Measurements from ENCODE around the gene KCND2. TPM values are rescaled to one million over a fixed set of nuclear protein-coding genes. Genes with fewer than 3 reads are reported as not detected.

KCND2 gene
- total RNA-seq, 1 experiment from 2014 or later: not detected

DNA sequence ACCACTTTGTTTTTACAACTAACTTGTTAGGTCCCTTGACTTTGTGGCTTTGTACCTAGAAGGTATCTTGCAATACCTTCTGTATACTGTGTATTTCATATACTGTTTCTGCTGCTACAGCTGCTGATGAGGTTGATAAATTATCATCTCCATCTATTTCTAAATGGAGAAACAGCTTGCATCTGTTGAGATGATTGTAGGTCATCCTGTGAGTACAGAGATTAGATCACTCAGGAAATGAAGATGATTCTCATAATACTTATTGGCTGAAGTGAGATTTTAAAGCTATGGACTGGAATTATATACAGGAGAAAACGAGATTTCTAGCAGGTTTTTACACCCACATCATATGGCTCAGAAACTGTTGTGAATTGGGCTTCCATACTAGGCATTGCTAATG, 280.5 kb downstream of the KCND2 start:
- intact Hi-C loops (cut with micrococcal nuclease; ENCODE audit: unreplicated experiment): loop anchor here (10.0 kb wide), 1 partner anchor 619 kb away; no protein-coding TSS in a partner anchor
- in situ Hi-C loops (cut with HindIII; ENCODE audit: low pct_unique_long_range_greater_than_20kb, low sequenced_read_pairs): no loop called here
- no peaks in the 10 kb centered on the region for H3K9me3 ChIP-seq (ENCODE audit: control insufficient read depth, insufficient read depth, low read depth, low read length)
- ChIA-PET POLR2A (no interaction called here), CTCF (no interaction called here)
- no peaks in the 10 kb centered on the region for H3K4me1 ChIP-seq (ENCODE audit: control insufficient read depth, insufficient read depth, low read length)
- DNase-seq (ENCODE audit: low read depth, low spot score): no peak
- BruUV-seq (replicated peaks): no TSS peak
- H3K4me3 ChIP-seq (ENCODE audit: low read depth in 2 of 2, low read length in 2 of 2): no peak overlapping the region
- H3K27me3 ChIP-seq (ENCODE audit: control insufficient read depth, insufficient read depth, low read length): no peaks in the 10 kb centered on the region
- H3K36me3 ChIP-seq (ENCODE audit: control insufficient read depth, insufficient read depth, low read length): no peaks in the 10 kb centered on the region
- H3K27ac ChIP-seq (ENCODE audit: low read length): no peak overlapping the region
- no peak for ATAC-seq
- TF ChIP-seq SIN3A (IDR thresholded peaks at IDR 0.05; ENCODE audit: borderline replicate concordance, insufficient read depth, low read depth, low read length) (no peak), TCF7L2 (IDR thresholded peaks at IDR 0.05; ENCODE audit: low read depth, low read length) (no peak), POLR2AphosphoS5 (IDR thresholded peaks at IDR 0.05; ENCODE audit: low read depth, low read length) (no peak)
- TF ChIP-seq, protein P1, sequence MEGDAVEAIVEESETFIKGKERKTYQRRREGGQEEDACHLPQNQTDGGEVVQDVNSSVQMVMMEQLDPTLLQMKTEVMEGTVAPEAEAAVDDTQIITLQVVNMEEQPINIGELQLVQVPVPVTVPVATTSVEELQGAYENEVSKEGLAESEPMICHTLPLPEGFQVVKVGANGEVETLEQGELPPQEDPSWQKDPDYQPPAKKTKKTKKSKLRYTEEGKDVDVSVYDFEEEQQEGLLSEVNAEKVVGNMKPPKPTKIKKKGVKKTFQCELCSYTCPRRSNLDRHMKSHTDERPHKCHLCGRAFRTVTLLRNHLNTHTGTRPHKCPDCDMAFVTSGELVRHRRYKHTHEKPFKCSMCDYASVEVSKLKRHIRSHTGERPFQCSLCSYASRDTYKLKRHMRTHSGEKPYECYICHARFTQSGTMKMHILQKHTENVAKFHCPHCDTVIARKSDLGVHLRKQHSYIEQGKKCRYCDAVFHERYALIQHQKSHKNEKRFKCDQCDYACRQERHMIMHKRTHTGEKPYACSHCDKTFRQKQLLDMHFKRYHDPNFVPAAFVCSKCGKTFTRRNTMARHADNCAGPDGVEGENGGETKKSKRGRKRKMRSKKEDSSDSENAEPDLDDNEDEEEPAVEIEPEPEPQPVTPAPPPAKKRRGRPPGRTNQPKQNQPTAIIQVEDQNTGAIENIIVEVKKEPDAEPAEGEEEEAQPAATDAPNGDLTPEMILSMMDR (IDR thresholded peaks at IDR 0.05): no peak
- TF ChIP-seq, protein P2, sequence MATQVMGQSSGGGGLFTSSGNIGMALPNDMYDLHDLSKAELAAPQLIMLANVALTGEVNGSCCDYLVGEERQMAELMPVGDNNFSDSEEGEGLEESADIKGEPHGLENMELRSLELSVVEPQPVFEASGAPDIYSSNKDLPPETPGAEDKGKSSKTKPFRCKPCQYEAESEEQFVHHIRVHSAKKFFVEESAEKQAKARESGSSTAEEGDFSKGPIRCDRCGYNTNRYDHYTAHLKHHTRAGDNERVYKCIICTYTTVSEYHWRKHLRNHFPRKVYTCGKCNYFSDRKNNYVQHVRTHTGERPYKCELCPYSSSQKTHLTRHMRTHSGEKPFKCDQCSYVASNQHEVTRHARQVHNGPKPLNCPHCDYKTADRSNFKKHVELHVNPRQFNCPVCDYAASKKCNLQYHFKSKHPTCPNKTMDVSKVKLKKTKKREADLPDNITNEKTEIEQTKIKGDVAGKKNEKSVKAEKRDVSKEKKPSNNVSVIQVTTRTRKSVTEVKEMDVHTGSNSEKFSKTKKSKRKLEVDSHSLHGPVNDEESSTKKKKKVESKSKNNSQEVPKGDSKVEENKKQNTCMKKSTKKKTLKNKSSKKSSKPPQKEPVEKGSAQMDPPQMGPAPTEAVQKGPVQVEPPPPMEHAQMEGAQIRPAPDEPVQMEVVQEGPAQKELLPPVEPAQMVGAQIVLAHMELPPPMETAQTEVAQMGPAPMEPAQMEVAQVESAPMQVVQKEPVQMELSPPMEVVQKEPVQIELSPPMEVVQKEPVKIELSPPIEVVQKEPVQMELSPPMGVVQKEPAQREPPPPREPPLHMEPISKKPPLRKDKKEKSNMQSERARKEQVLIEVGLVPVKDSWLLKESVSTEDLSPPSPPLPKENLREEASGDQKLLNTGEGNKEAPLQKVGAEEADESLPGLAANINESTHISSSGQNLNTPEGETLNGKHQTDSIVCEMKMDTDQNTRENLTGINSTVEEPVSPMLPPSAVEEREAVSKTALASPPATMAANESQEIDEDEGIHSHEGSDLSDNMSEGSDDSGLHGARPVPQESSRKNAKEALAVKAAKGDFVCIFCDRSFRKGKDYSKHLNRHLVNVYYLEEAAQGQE (IDR thresholded peaks at IDR 0.05; ENCODE audit: insufficient read depth in 1 of 2, low read depth in 2 of 2, low read length in 1 of 2): no peak

DNA sequence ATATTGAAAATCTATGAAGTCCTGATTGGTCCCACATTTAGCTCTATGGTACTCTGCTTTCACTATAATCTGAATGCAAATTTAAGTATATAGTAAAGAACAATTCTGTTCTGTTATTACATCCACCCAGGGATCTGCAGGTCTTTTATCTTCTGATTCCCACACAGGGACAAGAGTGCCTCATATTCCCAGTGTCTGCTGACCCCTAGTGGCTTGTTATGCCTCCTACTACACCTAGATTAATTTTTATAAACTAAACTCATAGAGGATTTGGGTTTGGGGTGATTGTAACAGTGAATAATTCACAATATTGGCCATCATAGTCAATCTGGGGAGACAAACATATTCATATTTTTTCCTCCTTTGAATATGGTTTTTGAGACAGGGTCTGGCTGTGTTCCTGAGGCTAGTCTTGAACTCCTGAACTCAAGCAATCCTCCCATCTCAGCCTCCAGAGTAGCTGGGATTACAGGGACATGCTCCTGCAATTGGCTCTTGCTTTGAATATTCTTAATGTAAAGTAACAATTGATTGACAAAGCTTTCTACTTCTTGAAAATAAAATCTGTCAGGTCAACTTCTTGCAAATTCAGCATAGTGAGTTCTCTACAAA, 282.1 kb downstream of the KCND2 start:
- peak; percentile 76; the same call in 1 of the 2 replicates for ATAC-seq
- ChIA-PET POLR2A (no interaction called here), CTCF (no interaction called here)
- TF ChIP-seq TCF7L2 (IDR thresholded peaks at IDR 0.05; ENCODE audit: low read depth, low read length): no peak
- TF ChIP-seq, protein P1 (IDR thresholded peaks at IDR 0.05): peak; percentile 67
- TF ChIP-seq, protein P2 (IDR thresholded peaks at IDR 0.05; ENCODE audit: insufficient read depth in 1 of 2, low read depth in 2 of 2, low read length in 1 of 2): no peak
- Histone ChIP-seq H3K27me3 (ENCODE audit: control insufficient read depth, insufficient read depth, low read length) (no peaks in the 10 kb centered on the region), H3K36me3 (ENCODE audit: control insufficient read depth, insufficient read depth, low read length) (no peaks in the 10 kb centered on the region), H3K9me3 (ENCODE audit: control insufficient read depth, insufficient read depth, low read depth, low read length) (no peaks in the 10 kb centered on the region), H3K4me1 (ENCODE audit: control insufficient read depth, insufficient read depth, low read length) (no peaks in the 10 kb centered on the region), H3K27ac (ENCODE audit: low read length) (no peak overlapping the region), H3K4me3 (ENCODE audit: low read depth in 2 of 2, low read length in 2 of 2) (no peak overlapping the region)
- no TSS peak for BruUV-seq (replicated peaks)
- in situ Hi-C loops (cut with HindIII; ENCODE audit: low pct_unique_long_range_greater_than_20kb, low sequenced_read_pairs): no loop called here
- intact Hi-C loops (cut with micrococcal nuclease; ENCODE audit: unreplicated experiment): loop anchor here (10.0 kb wide), 1 partner anchor 620 kb away; no protein-coding TSS in a partner anchor
- peak; percentile 18 for DNase-seq (ENCODE audit: low read depth, low spot score)

Data from Panc1 (cell line).